GM12891 (cell line): ENCODE data around the gene ACTL6A. TPM values are rescaled to one million over a fixed set of nuclear protein-coding genes. Genes with fewer than 3 reads are reported as not detected.
A peak's percentile ranks its signal among the peaks of the same experiment; 100 is the strongest.
"Not testable (repeated sequence)": the region's sequence is repeated elsewhere in the genome, so short reads cannot be mapped to it uniquely, and the experiment has no call there.

Source experiments
- DNase-seq: peaks from one replicate; pipeline ENCODE4 v3.0.0; 2011; ENCODE audit warnings: low spot score; ENCODE audit not compliant: insufficient read length
- FAIRE-seq: peaks from 2 replicates; lab custom pipeline; 2011; peaks lifted over from hg19 to GRCh38; lab: Jason Lieb, UNC
- PAX5 ChIP-seq: IDR thresholded peaks from 2 replicates; pipeline ENCODE4 v1.6.1; 2011; ENCODE audit warnings: low read length, moderate library complexity, mild to moderate bottlenecking; ENCODE audit not compliant: insufficient read depth, severe bottlenecking
- POLR2A ChIP-seq: IDR thresholded peaks from 2 replicates; pipeline ENCODE4 v1.6.1; 2011; ENCODE audit warnings: low read depth, low read length, control low read depth
- POLR2AphosphoS5 ChIP-seq: IDR thresholded peaks from 2 replicates; pipeline ENCODE4 v1.6.1; 2011; ENCODE audit warnings: low read depth, low read length, control low read depth
- POU2F2 ChIP-seq: IDR thresholded peaks from 2 replicates; pipeline ENCODE4 v1.6.1; 2011; ENCODE audit warnings: low read depth, mild to moderate bottlenecking, control low read depth, low read length, moderate library complexity
- SPI1 ChIP-seq: IDR thresholded peaks from 2 replicates; pipeline ENCODE4 v1.6.1; 2011; ENCODE audit warnings: low read depth, low read length, control low read depth
- TAF1 ChIP-seq: IDR thresholded peaks from 2 replicates; pipeline ENCODE4 v1.6.1; 2011; ENCODE audit warnings: low read depth, low read length, control low read depth
- polyA plus RNA-seq: library from polyadenylated mRNA; unstranded; fragments of >200 nt; gene quantifications from one replicate; pipeline ENCODE4 v1.2.1, GENCODE V29; 2012; ENCODE audit warnings: low read depth, missing spikeins, inconsistent platforms; ENCODE audit not compliant: missing spikeins

The ACTL6A gene
- polyA plus RNA-seq, result 50.5 TPM

GRCh38 chr3:179562591-179563270 is at the start of gene ACTL6A:
TSS of gene ACTL6A (plus strand) at chr3:179562926. CDS start at chr3:179563093, 167 bp downstream.
- DNase-seq (peak; percentile 93), FAIRE-seq (peak; percentile 99)
- peak; percentile 82 for TF ChIP-seq POLR2AphosphoS5
- TF ChIP-seq PAX5, result no peak
- TF ChIP-seq TAF1, result peak; percentile 67
- TF ChIP-seq POU2F2, result peak; percentile 78; the same call in 1 of the 2 replicates
- 0 out of 2 replicates have a peak, but pooled peaks have one; percentile 38 for TF ChIP-seq SPI1
- TF ChIP-seq POLR2A, result peak; percentile 88

- DNase-seq (no peak), FAIRE-seq (no peak)
- TF ChIP-seq POU2F2 (no peak), POLR2AphosphoS5 (no peak), POLR2A (no peak), PAX5 (no peak), TAF1 (no peak), SPI1 (no peak)
Observed at GRCh38 chr3:179513862-179514261, 48.9 kb upstream of the ACTL6A start.

- DNase-seq, FAIRE-seq: not testable (repeated sequence)
Observed at GRCh38 chr3:179516461-179517251, 46.1 kb upstream of the ACTL6A start.

GRCh38 chr3:179526482-179526881 is 36.2 kb upstream of the ACTL6A start:
- no peak for TF ChIP-seq POLR2A
- TF ChIP-seq TAF1, result no peak
- TF ChIP-seq POU2F2, result no peak
- TF ChIP-seq PAX5, result no peak
- no peak for TF ChIP-seq SPI1
- no peak for TF ChIP-seq POLR2AphosphoS5
- DNase-seq (no peak), FAIRE-seq (no peak)

DNA sequence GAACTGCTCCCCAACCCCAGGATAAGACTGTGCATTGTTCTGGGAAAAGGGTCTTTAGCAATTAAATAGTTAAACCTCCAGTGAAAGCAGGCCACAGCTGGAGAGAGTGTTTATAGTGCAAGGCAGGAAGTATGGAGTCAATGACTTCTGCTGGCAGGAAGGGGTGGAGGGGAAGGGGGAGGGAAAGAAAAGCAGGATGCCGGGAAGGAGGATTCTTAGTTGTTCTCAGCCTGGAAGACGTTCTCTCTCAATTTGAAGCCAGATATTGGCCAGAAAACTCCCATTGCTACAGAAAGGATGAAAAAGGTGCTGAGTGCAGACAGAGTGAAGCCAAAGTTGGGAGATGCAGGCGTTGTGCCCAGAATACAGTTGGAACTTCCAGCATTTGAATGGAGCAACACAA is 35.7 kb upstream of the ACTL6A start:
- DNase-seq (no peak), FAIRE-seq (no peak)
- no peak for TF ChIP-seq SPI1
- no peak for TF ChIP-seq POLR2AphosphoS5
- no peak for TF ChIP-seq POU2F2

- no peak for DNase-seq
- FAIRE-seq, result no peak
- no peak for TF ChIP-seq POLR2AphosphoS5
- TF ChIP-seq PAX5, result no peak
- TF ChIP-seq TAF1, result no peak
- TF ChIP-seq POLR2A, result no peak
- TF ChIP-seq SPI1, result no peak
- no peak for TF ChIP-seq POU2F2
Observed at GRCh38 chr3:179528772-179529171, 34.0 kb upstream of the ACTL6A start.

GRCh38 chr3:179531576-179531975 is 31.1 kb upstream of the ACTL6A start:
- DNase-seq (no peak), FAIRE-seq (no peak)
- no peak for TF ChIP-seq TAF1
- no peak for TF ChIP-seq POLR2AphosphoS5
- TF ChIP-seq SPI1, result no peak
- no peak for TF ChIP-seq PAX5
- no peak for TF ChIP-seq POU2F2
- no peak for TF ChIP-seq POLR2A

DNA sequence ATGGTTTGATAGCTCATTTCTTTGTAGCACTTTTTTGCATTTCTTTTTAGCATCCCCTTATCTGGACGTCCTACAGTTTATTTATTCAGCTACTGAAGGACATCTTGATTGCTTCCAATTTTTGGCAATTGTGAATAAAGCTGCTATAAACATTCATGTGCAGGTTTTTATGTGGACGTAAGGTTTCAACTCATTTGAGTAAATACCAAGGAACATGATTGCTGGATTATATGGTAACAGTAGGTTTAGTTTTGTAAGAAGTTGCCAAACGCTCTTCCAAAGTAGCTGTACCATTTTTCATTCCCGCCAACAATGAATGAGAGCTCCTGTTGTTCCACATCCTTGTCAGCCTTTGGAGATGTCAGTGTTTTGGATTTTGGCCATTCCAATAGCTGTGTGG is 29.5 kb upstream of the ACTL6A start:
- FAIRE-seq (no peak), DNase-seq (no peak)
- no peak for TF ChIP-seq POU2F2
- no peak for TF ChIP-seq POLR2A
- TF ChIP-seq POLR2AphosphoS5, result no peak
- TF ChIP-seq PAX5, result no peak
- TF ChIP-seq SPI1, result no peak
- no peak for TF ChIP-seq TAF1

DNA sequence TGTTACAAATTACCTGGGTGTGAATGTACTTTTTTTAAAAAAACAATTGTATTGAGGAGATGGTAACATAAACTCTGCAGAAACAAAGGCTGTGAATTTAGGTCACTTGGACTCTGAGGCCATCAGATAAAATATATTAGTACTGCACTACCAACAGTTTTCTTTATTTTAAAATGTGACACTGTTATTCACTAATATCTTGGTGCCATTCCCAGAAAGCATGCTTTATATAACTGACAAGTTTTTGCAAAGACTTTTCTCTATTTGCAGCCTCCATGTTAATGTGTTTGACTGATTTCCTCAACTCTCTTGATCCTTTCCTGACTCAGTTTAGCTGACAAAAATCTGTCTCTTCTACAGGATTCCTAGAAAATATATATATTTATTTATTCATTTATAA is 26.5 kb upstream of the ACTL6A start:
- TF ChIP-seq TAF1 (no peak), PAX5 (no peak), POLR2A (no peak), POLR2AphosphoS5 (no peak), SPI1 (no peak), POU2F2 (no peak)
- DNase-seq, result no peak
- no peak for FAIRE-seq

DNA sequence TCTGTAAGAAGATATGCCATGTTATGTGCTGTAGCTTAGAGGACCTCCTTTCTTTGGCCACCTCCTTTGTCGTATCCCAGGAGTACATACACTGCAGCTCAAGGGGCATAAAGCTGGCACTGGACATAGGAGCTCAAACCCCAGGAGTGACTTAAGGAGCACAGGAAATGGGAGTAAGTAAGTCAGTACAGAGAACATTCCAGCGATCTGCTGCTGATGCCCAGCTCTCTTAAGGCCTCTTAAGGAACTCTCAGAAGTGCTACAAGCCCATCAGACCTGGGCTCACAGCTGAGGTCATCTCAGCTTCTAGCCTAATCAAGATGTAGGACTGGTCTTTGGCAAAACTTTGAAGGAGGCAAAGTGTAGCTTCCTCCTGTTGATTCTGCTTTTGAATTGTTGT is 21.6 kb upstream of the ACTL6A start:
- TF ChIP-seq POU2F2, result no peak
- DNase-seq (no peak), FAIRE-seq (no peak)
